Stimulated activated CD4-positive, alpha-beta T cell treated with anti-CD3 and anti-CD28 coated beads, Interleukin-1b, Interleukin-23, amount 100 ng/mL, for 1 hour (primary cell): ENCODE measurements around the gene GAS7.

Experiments
- DNase-seq, 2 donors: peaks; one replicate each; pipeline ENCODE4 v3.0.0-alpha.2; 2020; ENCODE audit warnings: low read depth in 2 of 2

GAS7 gene

GRCh38 chr17:10048629-10049350 is 149.6 kb downstream of the GAS7 start:
- DNase-seq, result no peak

GRCh38 chr17:10046786-10047785 is 151.3 kb downstream of the GAS7 start:
- DNase-seq, result no peak

GRCh38 chr17:10045871-10046658 is 152.3 kb downstream of the GAS7 start:
- DNase-seq, result no peak

GRCh38 chr17:10042589-10043244 is 155.7 kb downstream of the GAS7 start:
- DNase-seq, result no peak

GRCh38 chr17:10041916-10042588 is 156.4 kb downstream of the GAS7 start:
- DNase-seq, result no peak

GRCh38 chr17:10041287-10041612 is 157.2 kb downstream of the GAS7 start:
- no peak for DNase-seq

- no peak for DNase-seq
These were observed 161.8 kb downstream of the GAS7 start for GRCh38 chr17:10036511-10037061.

GRCh38 chr17:10035885-10036284 is 162.5 kb downstream of the GAS7 start:
- no peak for DNase-seq

- no peak for DNase-seq
These were observed 163.5 kb downstream of the GAS7 start for GRCh38 chr17:10034719-10035475.

- DNase-seq, result no peak
These were observed 164.4 kb downstream of the GAS7 start for GRCh38 chr17:10033959-10034358.

GRCh38 chr17:10033449-10033848 is 165.0 kb downstream of the GAS7 start:
- no peak for DNase-seq

GRCh38 chr17:10032118-10032852 is 166.1 kb downstream of the GAS7 start:
- no peak for DNase-seq

- no peak for DNase-seq
These were observed 166.8 kb downstream of the GAS7 start for GRCh38 chr17:10031606-10032005.

- no peak for DNase-seq
These were observed 167.3 kb downstream of the GAS7 start for GRCh38 chr17:10031127-10031526.

GRCh38 chr17:10029129-10029528 is 169.3 kb downstream of the GAS7 start:
- DNase-seq, result no peak

GRCh38 chr17:10025976-10026901 is 172.2 kb downstream of the GAS7 start:
- DNase-seq, result no peak

- DNase-seq, result no peak
These were observed 173.2 kb downstream of the GAS7 start for GRCh38 chr17:10025224-10025623.

- no peak for DNase-seq
These were observed 176.0 kb downstream of the GAS7 start for GRCh38 chr17:10022416-10022815.
